Glutamatergic neuron (in vitro differentiated cells): ENCODE measurements around the gene SMARCC1. TPM values are rescaled to one million over a fixed set of nuclear protein-coding genes. Genes with fewer than 3 reads are reported as not detected.
A peak's percentile ranks its signal among the peaks of the same experiment; 100 is the strongest.

Experiments
- DNase-seq: peaks from one replicate; pipeline ENCODE4 v3.0.0; 2022
- H3K27ac Mint-ChIP-seq: one replicate; pipeline ENCODE4 v1.8.0; 2020; ENCODE audit warnings: mild to moderate bottlenecking, mixed read lengths, inconsistent platforms; ENCODE audit not compliant: unreplicated experiment
- H3K27me3 Mint-ChIP-seq: one replicate; pipeline ENCODE4 v1.8.0; 2020; ENCODE audit warnings: mild to moderate bottlenecking, moderate library complexity, mixed read lengths, inconsistent platforms; ENCODE audit not compliant: unreplicated experiment
- H3K36me3 Mint-ChIP-seq: one replicate; pipeline ENCODE4 v1.8.0; 2020; ENCODE audit warnings: mild to moderate bottlenecking, mixed read lengths, inconsistent platforms; ENCODE audit not compliant: unreplicated experiment
- H3K4me1 Mint-ChIP-seq: one replicate; pipeline ENCODE4 v1.8.0; 2020; ENCODE audit warnings: mild to moderate bottlenecking, low read depth, mixed read lengths, inconsistent platforms; ENCODE audit not compliant: unreplicated experiment
- H3K4me3 Mint-ChIP-seq: one replicate; pipeline ENCODE4 v1.8.0; 2020; ENCODE audit warnings: mild to moderate bottlenecking, mixed read lengths, inconsistent platforms; ENCODE audit not compliant: unreplicated experiment
- H3K9me3 Mint-ChIP-seq: one replicate; pipeline ENCODE4 v1.8.0; 2020; ENCODE audit warnings: mild to moderate bottlenecking, moderate library complexity, mixed read lengths, inconsistent platforms; ENCODE audit not compliant: unreplicated experiment
- CTCF ChIP-seq: fragments of 200-600 bp; sonication (generic); IDR thresholded peaks from one replicate; pipeline ENCODE4 v1.5.0; 2021; ENCODE audit not compliant: partially characterized antibody, unreplicated experiment
- total RNA-seq: library from RNA; stranded (reverse); fragmentation: NEBNext Ultra II Directional; extraction: Animal tissue kit (Norgen Biotek cat#: 25700); gene quantifications from one replicate; pipeline ENCODE4 v1.2.1, GENCODE V29; 2021; ENCODE audit not compliant: unreplicated experiment

The SMARCC1 gene
- total RNA-seq, 1 donor from 2014 or later, result 196 TPM

- Mint-ChIP-seq H3K27me3 (peaks cover 2% of the 10 kb centered on the region), H3K4me3 (peak overlapping the region; percentile 95), H3K4me1 (peaks cover 6% of the 10 kb centered on the region), H3K27ac (peak overlapping the region; percentile 96), H3K36me3 (no peaks in the 10 kb centered on the region), H3K9me3 (peaks cover 13% of the 10 kb centered on the region)
- no peak for DNase-seq
- no peak for TF ChIP-seq CTCF
Measured at GRCh38 chr3:47782446-47783308, 984 bp upstream of the SMARCC1 start.

GRCh38 chr3:47780741-47781684, 680 bp downstream of the SMARCC1 start:
- peaks cover 6% of the 10 kb centered on the region for H3K4me1 Mint-ChIP-seq
- no peak for TF ChIP-seq CTCF

GRCh38 chr3:47778746-47779145, 2.9 kb downstream of the SMARCC1 start:
- Mint-ChIP-seq H3K27me3 (peaks cover under 1% of the 10 kb centered on the region), H3K27ac (no peak overlapping the region), H3K4me1 (peaks cover 6% of the 10 kb centered on the region), H3K4me3 (no peak overlapping the region), H3K36me3 (no peaks in the 10 kb centered on the region), H3K9me3 (peaks cover 13% of the 10 kb centered on the region)
- no peak for TF ChIP-seq CTCF
- no peak for DNase-seq

More at GRCh38 chr3:47780741-47781684, 680 bp downstream of the SMARCC1 start:
- Mint-ChIP-seq H3K27ac (peak overlapping the region; percentile 98), H3K9me3 (peaks cover 13% of the 10 kb centered on the region), H3K4me3 (peak overlapping the region; percentile 99), H3K36me3 (no peaks in the 10 kb centered on the region), H3K27me3 (peaks cover 2% of the 10 kb centered on the region)
- DNase-seq, result peak; percentile 78

- Mint-ChIP-seq H3K27ac (no peak overlapping the region), H3K36me3 (no peaks in the 10 kb centered on the region), H3K27me3 (no peaks in the 10 kb centered on the region), H3K9me3 (no peaks in the 10 kb centered on the region), H3K4me1 (no peaks in the 10 kb centered on the region), H3K4me3 (no peak overlapping the region)
- no peak for DNase-seq
- TF ChIP-seq CTCF, result no peak
Measured at GRCh38 chr3:47772788-47773187, 8.9 kb downstream of the SMARCC1 start.
